ENCODE data around the gene MCF2L2. TPM values are rescaled to one million over a fixed set of nuclear protein-coding genes. Genes with fewer than 3 reads are reported as not detected.

MCF2L2 gene
- total and polyA plus RNA-seq, 2 of the 13 experiments (the other 11 are each of a cell fraction or from before 2014, with no cell fraction given): not detected

DNA sequence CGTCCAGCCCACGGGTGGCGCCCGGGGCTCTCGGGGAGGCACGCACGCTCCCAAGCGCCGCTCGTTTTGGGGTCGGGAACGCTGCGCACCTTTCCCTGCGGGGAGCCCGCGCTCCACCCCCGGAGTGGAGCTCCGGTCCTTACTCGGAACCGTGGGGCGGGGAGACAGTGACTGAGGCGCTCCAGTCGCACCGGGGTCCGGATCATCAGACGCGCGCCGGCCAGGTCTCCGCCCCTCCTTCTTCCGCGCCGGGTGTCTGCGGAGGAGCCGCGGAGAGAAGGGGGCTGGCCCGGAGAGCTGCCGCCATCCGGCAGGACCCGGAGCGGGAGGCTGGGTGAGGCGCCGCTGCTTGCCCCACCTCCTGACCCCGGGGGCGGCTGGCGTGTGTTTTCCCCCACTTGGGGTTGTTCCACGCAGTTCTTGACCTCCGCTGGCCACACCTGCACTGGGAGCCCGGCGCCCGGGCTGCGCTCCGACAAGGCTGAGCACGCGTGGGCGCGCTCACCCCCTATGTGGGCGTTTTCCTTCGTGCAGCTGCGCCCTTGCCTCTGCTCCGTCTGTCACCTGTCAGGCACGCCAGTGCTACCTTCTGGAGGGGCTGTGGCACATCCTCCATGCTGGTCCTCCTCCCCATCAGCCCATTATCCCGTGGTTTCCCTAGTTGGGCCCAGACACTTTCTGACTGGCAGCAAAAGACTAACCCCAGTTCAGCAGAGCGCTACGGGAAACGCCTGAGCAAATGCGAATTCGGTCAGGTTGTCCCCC, at the start of gene MCF2L2 (continued):
- TF ChIP-seq, protein P1, sequence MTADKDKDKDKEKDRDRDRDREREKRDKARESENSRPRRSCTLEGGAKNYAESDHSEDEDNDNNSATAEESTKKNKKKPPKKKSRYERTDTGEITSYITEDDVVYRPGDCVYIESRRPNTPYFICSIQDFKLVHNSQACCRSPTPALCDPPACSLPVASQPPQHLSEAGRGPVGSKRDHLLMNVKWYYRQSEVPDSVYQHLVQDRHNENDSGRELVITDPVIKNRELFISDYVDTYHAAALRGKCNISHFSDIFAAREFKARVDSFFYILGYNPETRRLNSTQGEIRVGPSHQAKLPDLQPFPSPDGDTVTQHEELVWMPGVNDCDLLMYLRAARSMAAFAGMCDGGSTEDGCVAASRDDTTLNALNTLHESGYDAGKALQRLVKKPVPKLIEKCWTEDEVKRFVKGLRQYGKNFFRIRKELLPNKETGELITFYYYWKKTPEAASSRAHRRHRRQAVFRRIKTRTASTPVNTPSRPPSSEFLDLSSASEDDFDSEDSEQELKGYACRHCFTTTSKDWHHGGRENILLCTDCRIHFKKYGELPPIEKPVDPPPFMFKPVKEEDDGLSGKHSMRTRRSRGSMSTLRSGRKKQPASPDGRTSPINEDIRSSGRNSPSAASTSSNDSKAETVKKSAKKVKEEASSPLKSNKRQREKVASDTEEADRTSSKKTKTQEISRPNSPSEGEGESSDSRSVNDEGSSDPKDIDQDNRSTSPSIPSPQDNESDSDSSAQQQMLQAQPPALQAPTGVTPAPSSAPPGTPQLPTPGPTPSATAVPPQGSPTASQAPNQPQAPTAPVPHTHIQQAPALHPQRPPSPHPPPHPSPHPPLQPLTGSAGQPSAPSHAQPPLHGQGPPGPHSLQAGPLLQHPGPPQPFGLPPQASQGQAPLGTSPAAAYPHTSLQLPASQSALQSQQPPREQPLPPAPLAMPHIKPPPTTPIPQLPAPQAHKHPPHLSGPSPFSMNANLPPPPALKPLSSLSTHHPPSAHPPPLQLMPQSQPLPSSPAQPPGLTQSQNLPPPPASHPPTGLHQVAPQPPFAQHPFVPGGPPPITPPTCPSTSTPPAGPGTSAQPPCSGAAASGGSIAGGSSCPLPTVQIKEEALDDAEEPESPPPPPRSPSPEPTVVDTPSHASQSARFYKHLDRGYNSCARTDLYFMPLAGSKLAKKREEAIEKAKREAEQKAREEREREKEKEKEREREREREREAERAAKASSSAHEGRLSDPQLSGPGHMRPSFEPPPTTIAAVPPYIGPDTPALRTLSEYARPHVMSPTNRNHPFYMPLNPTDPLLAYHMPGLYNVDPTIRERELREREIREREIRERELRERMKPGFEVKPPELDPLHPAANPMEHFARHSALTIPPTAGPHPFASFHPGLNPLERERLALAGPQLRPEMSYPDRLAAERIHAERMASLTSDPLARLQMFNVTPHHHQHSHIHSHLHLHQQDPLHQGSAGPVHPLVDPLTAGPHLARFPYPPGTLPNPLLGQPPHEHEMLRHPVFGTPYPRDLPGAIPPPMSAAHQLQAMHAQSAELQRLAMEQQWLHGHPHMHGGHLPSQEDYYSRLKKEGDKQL (CRISPR knock-in tag; IDR thresholded peaks at IDR 0.05; ENCODE audit: low read depth): no peak
- TF ChIP-seq, protein P2, sequence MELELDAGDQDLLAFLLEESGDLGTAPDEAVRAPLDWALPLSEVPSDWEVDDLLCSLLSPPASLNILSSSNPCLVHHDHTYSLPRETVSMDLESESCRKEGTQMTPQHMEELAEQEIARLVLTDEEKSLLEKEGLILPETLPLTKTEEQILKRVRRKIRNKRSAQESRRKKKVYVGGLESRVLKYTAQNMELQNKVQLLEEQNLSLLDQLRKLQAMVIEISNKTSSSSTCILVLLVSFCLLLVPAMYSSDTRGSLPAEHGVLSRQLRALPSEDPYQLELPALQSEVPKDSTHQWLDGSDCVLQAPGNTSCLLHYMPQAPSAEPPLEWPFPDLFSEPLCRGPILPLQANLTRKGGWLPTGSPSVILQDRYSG (CRISPR knock-in tag; IDR thresholded peaks at IDR 0.05): no peak
- TF ChIP-seq ARID3A (IDR thresholded peaks at IDR 0.05; ENCODE audit: low read depth, low read length): no peak
- no peak for TF ChIP-seq SRSF4 (IDR thresholded peaks at IDR 0.05; ENCODE audit: low read depth, low read length, poor library complexity, severe bottlenecking)
- no peak for TF ChIP-seq ZNF777 (CRISPR knock-in tag; IDR thresholded peaks at IDR 0.05)
- no peak for TF ChIP-seq SRSF1 (optimal IDR thresholded peaks at IDR 0.05; ENCODE audit: low read depth, low read length)
- TF ChIP-seq ZFP90 (CRISPR knock-in tag; IDR thresholded peaks at IDR 0.05; ENCODE audit: borderline replicate concordance): no peak
- peak; percentile 32; the same call in 1 of the 2 replicates for TF ChIP-seq MTA1 (CRISPR knock-in tag; IDR thresholded peaks at IDR 0.05; ENCODE audit: borderline replicate concordance)
- TF ChIP-seq, protein P3, sequence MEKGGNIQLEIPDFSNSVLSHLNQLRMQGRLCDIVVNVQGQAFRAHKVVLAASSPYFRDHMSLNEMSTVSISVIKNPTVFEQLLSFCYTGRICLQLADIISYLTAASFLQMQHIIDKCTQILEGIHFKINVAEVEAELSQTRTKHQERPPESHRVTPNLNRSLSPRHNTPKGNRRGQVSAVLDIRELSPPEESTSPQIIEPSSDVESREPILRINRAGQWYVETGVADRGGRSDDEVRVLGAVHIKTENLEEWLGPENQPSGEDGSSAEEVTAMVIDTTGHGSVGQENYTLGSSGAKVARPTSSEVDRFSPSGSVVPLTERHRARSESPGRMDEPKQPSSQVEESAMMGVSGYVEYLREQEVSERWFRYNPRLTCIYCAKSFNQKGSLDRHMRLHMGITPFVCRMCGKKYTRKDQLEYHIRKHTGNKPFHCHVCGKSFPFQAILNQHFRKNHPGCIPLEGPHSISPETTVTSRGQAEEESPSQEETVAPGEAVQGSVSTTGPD (CRISPR knock-in tag; IDR thresholded peaks at IDR 0.05): no peak
- no peak for TF ChIP-seq ZSCAN30 (CRISPR knock-in tag; IDR thresholded peaks at IDR 0.05)
- TF ChIP-seq SOX5 (CRISPR knock-in tag; IDR thresholded peaks at IDR 0.05; ENCODE audit: borderline replicate concordance): no peak
- TF ChIP-seq NKX3-1 (CRISPR knock-in tag; IDR thresholded peaks at IDR 0.05): no peak
- TF ChIP-seq, protein P4, sequence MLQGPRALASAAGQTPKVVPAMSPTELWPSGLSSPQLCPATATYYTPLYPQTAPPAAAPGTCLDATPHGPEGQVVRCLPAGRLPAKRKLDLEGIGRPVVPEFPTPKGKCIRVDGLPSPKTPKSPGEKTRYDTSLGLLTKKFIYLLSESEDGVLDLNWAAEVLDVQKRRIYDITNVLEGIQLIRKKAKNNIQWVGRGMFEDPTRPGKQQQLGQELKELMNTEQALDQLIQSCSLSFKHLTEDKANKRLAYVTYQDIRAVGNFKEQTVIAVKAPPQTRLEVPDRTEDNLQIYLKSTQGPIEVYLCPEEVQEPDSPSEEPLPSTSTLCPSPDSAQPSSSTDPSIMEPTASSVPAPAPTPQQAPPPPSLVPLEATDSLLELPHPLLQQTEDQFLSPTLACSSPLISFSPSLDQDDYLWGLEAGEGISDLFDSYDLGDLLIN (CRISPR knock-in tag; IDR thresholded peaks at IDR 0.05; ENCODE audit: borderline replicate concordance): no peak

Data from HepG2 (cell line).